Hematopoietic multipotent progenitor cell (in vitro differentiated cells): ENCODE data around the gene SCAPER. TPM values are rescaled to one million over a fixed set of nuclear protein-coding genes. Genes with fewer than 3 reads are reported as not detected.

Source experiments
- DNase-seq, 3 donors: peaks; one replicate each; pipeline ENCODE4 v3.0.0-alpha.2; 2011 to 2015; ENCODE audit warnings: low read depth in 2 of 3, low spot score in 2 of 3
- total RNA-seq: library from RNA; depleted of rRNA; stranded (reverse); fragments of >200 nt; gene quantifications from one replicate; pipeline ENCODE4 v1.2.3, GENCODE V29; 2012

The SCAPER gene
- total RNA-seq, 1 donor, result 9.4 TPM

DNA sequence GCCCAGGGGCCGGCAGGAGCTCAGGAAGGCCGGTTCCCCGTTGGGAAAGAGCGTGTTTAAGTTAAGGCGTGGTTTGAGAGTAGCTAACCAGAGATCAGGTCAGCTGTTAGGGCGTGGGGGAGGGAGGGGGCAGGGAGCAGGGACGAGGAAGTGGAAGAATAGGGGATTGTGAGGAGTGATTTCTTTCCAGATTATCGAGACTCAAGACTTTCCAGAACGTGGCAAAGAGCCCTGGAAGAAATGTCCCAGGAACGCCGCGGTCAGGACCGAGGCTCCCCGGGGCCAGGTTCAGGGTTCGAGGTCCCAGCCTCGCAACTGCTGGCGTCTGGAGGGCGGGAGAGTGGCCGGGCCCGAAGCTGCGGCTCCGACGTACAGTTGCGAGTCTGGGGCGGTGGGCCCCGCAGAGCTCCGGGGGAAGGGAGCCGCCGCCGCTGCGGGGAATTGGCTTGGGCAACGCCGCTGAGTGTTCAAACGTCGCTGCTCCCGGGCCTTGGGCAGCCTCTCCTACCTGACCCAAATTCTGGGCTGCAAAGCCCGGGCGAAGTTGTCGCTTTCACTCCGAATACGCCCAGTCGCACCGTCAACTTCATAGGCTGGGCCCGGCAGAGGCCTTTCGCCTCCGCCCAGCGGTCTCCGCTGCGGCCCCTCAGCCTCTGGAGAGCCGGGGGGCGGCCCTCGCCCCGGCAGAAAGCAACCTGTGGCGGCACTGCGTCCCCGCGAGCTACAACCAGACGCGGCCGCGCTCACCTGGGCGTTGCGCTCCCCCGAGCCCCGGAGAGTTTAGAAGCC, 559.1 kb downstream of the SCAPER start:
- DNase-seq, result peak in 2 of 3 donors; percentile 4 to 22

DNA sequence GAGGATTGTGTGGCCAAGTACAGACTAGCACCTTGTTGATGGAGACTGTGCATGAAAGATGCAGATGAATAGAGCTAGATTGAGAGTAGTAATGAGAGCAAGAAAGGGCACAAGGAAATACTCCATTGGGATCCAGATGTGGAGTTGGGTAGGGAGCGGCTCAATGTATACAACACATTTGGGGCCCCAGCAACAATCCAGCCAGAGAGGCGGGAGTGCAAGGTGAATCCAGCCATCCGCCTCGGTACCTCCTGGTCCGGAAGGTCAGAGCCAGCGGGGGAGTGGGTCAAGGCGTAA, 559.6 kb downstream of the SCAPER start:
- DNase-seq, result no peak

- peak in 1 of 3 donors; percentile 27 for DNase-seq
Observed at GRCh38 chr15:76344893-76345582, 560.1 kb downstream of the SCAPER start.

DNA sequence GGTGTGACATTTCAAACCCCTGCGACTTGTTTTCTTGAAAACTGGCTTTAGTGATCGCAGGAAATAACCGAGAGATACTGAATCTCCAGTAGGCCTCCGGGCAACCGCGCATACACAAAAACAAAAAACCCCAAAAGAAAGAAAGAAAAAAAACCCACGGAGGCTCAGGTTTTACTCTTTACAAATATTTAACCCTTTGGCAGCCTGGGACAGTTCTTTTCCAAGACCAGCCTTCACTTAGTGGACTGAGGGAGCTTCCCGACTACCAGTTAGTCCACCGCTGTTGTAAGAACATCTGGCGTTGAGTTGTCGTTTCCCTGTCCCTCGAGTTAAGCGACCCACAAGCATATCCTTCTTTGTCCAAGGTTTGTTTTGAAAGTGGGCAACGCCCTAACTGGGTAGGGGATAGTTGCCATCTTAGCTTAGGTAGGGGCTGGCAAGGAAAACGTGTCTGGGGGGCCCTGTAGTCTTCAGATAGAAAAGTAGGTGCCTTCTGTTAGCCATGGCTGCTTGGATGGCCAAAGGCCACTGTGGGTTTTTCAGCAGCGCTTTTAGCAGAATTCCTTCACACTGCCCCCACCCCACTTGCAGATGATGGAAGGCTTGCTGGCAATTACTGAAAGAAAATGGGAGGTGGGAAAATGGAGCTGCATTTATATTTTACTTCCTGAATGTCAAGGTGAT, 561.7 kb downstream of the SCAPER start:
- DNase-seq, result peak in 2 of 3 donors; percentile 31 to 32

- DNase-seq, result peak in 2 of 3 donors; percentile 21 to 30
Observed at GRCh38 chr15:76342382-76343201, 562.5 kb downstream of the SCAPER start.

- DNase-seq, result peak in 1 of 3 donors; percentile 30
Observed at GRCh38 chr15:76342058-76342381, 563.1 kb downstream of the SCAPER start.

- peak in 1 of 3 donors; percentile 34 for DNase-seq
Observed at GRCh38 chr15:76341366-76342057, 563.6 kb downstream of the SCAPER start.

- peak in 2 of 3 donors; percentile 66 to 70 for DNase-seq
Observed at GRCh38 chr15:76340803-76341365, 564.3 kb downstream of the SCAPER start.

GRCh38 chr15:76340198-76340802, 564.8 kb downstream of the SCAPER start:
- DNase-seq, result peak in 2 of 3 donors; percentile 56 to 58

GRCh38 chr15:76339305-76340197, 565.6 kb downstream of the SCAPER start:
- peak in 2 of 3 donors; percentile 52 to 57 for DNase-seq

DNA sequence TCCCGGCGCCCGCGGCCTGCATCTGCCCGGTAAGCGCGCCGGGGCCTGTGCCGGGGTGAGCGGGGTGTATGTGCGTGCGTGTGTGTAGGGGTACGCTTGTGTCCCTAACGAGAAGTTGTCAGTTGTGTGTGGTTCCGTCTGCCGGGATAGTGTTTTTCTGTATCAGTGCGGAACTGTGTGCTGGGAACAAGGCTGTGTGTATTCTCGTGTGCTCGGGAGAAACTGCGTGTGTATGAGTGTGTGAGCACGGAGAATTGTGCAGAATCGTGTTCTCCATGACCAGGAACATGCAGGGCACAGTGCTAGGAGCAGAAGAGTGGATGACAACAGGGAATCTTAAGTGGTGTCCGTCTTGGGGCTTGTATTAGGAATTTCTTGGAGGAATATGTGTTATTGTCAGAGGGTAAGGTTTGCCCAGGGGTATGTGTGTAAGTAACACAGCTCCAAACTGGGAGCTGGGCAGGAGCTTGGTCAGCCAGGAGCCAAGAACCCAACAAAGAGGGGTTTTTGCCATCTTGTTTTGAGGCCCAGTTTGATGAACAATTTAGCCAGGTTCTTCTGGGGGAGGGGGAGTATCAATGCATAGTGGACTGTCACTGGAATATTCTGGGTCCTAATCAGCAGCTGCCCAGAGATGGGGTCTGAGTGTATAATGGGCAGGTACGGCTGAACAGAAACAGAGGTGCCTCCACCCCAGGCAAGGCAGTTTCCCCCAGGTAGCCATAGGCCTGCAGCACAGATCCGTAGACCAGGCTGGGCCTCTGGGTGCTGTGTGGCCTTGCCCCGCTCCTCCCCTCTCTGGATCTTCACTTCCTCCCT, 566.4 kb downstream of the SCAPER start:
- peak in 1 of 3 donors; percentile 31 for DNase-seq

GRCh38 chr15:76337696-76338485, 567.2 kb downstream of the SCAPER start:
- DNase-seq, result peak in 2 of 3 donors; percentile 40 to 41

DNA sequence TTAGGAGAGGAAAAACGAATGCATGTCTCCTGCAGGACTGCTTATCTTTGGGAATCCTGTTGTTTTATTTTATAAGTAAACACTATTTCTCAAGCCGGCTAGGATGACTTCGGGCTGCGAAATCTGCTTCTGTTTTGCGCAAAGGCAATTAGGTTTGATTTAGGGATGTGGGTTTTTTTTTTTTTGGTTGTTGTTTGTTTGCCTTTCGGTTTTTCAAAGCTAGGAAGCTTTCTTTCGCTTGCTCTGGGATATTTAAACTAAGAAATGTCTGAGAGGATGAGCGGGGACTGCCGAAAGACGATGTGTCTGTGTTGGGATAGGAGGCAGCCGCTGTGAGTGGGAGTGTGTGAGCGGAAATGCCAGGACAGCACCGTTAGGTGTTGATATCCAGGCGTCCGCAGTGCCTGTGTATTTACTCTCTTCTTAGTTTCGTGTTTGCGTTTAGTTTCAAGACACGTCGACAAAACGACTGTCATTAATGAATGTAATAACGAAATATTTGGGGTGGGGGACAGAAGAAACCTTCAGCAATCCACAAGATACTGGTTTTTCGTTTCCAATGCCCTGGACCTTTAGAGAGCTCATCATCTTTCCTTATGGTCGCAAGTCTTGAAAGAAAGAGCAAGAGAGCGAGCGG, 568.0 kb downstream of the SCAPER start:
- peak in 2 of 3 donors; percentile 28 to 41 for DNase-seq

DNA sequence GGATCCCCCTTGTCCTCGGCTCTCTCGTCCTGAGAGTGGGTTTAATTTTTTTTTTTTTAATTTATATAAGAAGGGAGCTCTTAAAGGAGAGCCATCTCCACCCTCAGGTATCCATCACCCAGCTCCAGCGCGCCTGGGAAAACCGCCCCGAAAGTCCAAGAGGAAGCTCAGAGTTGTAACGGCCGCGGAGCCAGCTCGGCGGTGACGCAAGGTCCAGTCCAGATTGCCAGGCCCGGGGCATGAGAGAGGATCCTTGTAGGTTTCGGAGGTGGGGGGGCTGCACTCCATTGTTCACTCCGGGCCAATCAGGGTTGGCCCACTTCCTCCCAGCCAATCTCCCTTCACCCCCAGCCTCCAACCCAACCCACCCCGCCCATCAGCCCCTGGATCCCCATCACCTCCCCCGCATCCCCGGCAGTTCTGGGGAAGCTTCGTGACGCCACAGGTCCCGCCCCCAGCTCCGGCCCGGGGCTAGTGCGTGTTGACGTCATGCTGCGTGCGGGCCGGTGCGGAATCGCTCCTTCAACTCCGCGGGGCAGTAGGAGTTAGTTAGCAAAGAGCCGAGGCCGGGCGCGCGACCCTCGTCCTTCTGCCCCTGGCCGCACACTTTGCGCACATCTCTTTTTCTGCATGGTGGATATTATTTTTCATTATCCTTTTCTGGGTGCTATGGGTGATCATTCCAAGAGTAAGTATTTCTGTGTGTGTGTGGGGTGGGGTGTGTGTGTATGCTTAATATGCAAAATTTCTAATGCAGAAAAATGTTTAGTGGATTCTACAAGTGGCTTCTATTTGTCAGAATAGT, 568.7 kb downstream of the SCAPER start, which contains the start of gene ISL2:
ISL2 (plus strand) TSS at position 520 of the 805 bp plus-strand sequence; CDS start at position 631, 111 bp downstream.
- peak in 2 of 3 donors; percentile 32 to 67 for DNase-seq
